ENCODE measurements around the gene MIPEP.
"Not testable (repeated sequence)": the region's sequence is repeated elsewhere in the genome, so short reads cannot be mapped to it uniquely, and the experiment has no call there.

Gene MIPEP

DNA sequence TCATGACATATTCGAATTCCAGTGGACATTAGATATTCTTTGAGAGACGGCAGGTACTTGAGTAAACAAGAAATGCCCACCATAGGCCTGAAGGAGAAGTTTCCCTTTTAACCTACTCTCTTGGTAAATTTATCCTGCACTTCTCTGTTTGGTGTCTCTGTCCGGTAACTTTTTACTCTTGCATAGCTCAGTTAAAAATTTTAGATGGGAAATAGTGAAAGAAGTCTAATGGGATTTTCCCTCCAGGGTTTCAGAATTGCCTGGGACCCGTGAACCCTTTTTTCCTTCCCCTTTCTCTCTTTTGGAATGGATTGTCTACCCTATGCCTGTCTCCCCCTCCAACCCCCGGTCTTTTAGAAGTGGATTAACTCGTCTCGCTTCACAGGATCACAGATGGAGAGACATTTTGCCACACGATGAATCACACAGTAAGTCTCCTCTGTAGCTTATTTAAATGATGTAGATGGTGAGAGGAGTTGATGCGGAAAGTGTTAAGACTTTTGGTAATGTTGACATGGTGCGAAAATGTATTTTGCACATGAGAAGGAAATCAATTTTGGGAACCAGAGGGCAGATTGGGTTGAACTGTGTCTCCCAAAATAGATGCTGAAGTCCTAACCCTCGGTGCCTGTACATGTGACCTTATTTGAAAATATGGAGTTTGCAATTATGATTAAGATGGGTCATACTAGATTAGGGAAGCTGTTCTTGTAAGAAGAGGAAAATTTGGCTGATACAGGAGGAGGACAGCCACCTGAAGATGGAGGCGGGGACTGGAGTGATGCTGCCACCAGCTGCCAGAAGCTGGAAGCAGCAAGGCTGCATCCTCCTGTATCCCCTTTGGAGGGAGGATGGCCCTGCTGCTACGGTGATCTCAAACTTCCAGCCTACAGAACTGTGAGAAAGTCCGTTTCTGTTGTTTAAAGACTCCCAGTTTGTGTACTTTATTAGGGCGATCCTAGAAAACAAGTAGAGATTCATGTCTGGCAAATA, 711 bp upstream of the MIPEP start:
- DNase-seq, result peak in 1 of 2 experiments; percentile 44

DNA sequence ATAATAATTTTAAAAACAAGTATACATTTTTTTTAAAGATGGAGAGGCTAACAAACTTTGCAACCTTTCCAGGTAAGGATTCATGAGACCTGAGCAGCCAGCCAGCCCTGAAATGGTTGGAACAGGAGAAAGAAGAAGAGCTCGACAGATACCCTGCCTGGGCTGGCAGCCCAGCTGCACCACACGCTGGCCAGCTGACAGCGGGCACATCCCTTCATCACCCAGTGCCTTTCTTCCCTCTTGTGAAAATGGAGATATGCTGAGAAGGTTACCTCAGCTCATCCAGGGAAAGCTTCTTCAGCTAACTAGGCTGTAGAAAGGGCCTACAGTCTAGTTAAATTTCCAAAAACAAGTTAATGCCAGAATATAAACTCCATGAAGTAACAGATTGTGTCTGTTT, 4.8 kb downstream of the MIPEP start:
- not testable (repeated sequence) for DNase-seq

DNA sequence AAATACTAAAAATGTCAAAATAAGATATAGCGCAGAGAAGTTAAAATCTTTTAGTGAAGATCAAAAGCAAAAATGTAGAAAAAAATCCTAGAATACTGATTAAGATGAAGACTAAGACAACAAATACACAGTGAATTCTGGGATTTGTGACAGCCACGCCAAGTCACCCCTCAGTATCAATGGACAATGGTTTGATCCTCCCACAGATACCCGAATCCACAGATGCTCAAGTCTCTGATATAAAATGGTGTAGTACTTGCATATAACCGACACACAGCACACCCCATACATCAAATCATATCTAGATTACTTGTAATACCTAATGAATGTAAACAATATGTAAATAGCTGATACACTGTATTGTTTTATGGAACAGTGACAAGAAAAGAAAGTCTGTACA, 5.9 kb downstream of the MIPEP start:
- DNase-seq, result no peak

DNA sequence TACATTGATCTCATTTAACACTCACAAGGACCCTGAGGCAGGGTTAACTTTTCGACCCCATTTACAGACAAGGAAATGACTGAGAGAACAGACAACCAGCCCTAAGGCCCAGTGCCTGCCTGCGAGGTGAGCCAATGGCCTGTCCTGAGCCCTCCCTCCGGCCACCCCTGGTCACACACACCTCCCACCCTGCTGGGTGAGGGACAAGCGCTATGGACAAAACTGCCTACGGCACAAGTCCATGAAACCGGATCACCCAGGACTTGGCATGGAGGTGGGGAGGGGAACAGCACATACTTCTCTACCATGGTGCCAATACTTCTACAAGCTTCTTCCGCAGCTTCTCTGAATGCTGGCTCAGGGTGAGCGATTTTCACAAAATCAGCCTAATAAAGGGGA, 7.8 kb downstream of the MIPEP start:
- DNase-seq, result not testable (repeated sequence)

- DNase-seq, result not testable (repeated sequence)
Observed at GRCh38 chr13:23880493-23881401, 8.5 kb downstream of the MIPEP start.

DNA sequence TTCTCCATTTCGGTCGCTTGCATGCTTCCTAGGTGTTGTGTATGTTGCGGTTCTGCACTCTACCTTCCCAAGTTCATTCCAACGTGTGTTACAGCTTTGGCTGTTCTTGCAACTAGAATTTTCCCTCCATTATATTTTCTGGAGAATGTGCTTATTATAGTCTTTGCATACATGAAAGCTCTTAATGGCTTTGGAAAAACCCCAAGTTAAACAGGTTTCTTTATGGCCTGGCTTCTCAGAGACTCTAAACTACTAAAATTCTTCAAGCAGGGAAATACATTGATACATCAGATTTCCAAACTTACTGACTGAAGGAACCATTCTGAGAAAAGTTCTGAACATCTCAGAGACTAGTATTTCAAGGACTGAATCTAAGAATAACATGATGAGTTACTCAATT, 11.9 kb downstream of the MIPEP start:
- no peak for DNase-seq

DNA sequence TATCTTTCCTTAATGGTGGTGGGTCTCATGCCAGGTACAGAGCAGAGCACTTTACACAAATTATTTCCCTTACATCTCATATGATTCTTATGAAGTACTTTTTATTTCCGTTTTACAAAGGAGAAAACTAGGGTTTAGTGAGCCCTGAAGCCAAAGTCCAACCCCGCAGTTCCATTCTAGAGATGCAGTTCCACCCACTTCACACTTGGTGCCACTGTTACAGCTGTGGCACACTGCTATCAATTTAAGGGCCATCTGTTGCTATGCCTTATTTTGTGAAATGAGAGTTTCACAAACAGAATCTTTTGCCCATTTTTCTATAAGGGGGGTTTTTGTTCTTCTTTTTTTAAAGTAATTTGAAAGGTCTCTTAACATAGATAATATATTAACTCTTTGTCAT, 12.9 kb downstream of the MIPEP start:
- peak in 1 of 2 experiments; percentile 49 for DNase-seq

GRCh38 chr13:23871616-23872220, 17.5 kb downstream of the MIPEP start:
- peak in 1 of 2 experiments; percentile 31 for DNase-seq

GRCh38 chr13:23870356-23871140, 18.7 kb downstream of the MIPEP start:
- no peak for DNase-seq

- no peak for DNase-seq
Observed at GRCh38 chr13:23868521-23868920, 20.7 kb downstream of the MIPEP start.

- DNase-seq, result no peak
Observed at GRCh38 chr13:23867027-23867491, 22.1 kb downstream of the MIPEP start.

GRCh38 chr13:23866420-23867026, 22.7 kb downstream of the MIPEP start:
- no peak for DNase-seq

- DNase-seq, result no peak
Observed at GRCh38 chr13:23865906-23866305, 23.3 kb downstream of the MIPEP start.

- DNase-seq, result no peak
Observed at GRCh38 chr13:23865026-23865425, 24.2 kb downstream of the MIPEP start.

- peak; percentile 38 to 65 for DNase-seq
Observed at GRCh38 chr13:23861310-23861709, 27.9 kb downstream of the MIPEP start.

GRCh38 chr13:23859904-23860303, 29.3 kb downstream of the MIPEP start:
- no peak for DNase-seq

- no peak for DNase-seq
Observed at GRCh38 chr13:23859455-23859854, 29.7 kb downstream of the MIPEP start.

DNA sequence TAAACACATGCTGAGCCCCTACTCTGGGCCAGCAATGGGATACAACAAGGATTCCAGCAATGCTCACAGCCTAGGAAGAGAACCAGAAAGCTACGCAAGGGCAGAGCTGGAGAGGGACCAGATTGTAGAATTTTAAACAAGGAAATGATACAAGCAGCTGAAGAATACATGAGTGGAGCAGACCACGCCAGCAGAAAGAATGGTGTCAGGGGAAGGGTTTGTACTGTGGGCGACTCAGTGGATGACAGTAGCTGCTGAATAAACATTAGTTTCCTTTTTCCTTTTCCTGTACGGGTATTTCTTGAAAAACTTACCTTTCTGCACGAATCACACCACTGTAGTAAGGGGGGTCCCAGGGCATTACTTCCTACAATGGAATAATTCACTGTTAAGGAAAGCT, 30.7 kb downstream of the MIPEP start:
- DNase-seq, result no peak

DNA sequence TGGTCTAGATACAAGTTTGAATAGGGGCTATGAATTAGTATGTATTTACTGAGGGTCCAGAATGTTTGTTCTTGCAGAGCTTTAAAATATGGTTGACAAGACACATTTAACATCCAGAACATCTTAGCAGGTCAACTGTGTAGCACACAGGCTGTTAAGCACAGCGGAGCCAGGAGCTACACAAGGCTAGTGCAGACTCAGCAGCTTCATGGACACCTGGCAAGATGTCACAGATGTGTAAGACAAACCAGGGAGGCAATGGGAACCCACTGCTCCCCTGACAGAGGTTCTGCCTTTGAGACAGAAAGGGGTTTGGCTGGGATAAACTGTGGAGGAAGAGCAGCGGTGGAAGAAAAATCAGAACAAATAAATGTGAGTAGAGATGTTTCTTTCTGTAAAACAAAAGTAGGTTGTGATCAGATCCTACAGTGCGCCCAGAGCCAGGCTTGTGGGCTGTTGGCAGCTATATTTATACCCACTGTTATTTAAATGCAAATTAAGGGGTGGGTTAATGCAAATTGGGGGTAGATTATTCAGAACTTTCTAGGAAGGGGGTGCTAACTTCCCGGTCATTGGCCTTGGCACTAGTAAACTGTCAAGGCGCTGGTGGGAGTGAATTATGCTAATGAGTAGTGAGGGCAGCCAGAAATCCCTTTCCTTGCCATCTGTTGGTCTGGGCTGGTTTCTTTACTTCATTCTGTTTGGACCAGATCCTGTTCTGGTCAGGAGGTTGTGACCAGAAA, 33.0 kb downstream of the MIPEP start:
- DNase-seq, result peak in 1 of 2 experiments; percentile 53

DNA sequence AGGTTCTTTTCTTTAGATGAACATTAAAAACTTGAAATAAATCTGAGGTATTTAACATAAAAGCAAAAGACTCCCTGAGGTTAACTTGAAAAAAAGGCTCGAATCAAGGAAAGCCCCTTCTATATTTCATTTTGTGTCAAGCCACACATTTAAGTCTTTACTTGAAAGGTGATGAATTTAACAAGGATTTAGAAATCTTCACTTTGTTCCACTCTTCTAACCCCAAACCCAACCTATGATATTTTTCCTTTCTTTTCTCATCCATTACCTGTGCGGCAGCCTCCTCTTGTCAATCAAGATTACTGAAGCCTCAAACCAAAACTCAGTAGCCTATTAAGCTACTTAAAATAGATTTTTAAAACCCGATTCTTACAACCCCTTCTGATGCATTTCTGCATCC, 33.8 kb downstream of the MIPEP start:
- DNase-seq, result no peak

DNA sequence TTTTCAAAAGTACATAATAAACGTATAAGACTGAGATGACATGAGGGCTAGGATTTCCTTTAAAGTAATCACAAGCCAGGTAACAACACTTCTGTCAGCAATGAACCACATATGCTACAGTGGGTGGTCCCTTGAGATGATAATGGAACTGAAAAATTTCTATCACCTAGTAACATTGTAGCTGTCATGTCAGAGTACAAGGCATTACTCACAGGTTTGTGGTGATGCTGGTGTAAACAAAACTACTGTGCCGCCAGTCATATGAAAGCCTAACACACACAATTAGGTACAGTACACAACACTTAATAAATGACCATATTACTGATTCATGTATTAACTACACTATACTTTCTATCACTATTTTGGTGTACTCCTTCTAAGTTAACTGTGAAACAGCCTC, 36.8 kb downstream of the MIPEP start:
- no peak for DNase-seq
